HG03432 (cell line): ENCODE measurements around the gene FAM83E.
"Not testable (repeated sequence)": the region's sequence is repeated elsewhere in the genome, so short reads cannot be mapped to it uniquely, and the experiment has no call there.

Experiments used
- ATAC-seq: cut with Tn5 transposase; IDR thresholded peaks from one replicate; pipeline ENCODE4 v1.9.1; 2021; ENCODE audit warnings: mild to moderate bottlenecking, moderate library complexity; ENCODE audit not compliant: unreplicated experiment

The FAM83E gene

DNA sequence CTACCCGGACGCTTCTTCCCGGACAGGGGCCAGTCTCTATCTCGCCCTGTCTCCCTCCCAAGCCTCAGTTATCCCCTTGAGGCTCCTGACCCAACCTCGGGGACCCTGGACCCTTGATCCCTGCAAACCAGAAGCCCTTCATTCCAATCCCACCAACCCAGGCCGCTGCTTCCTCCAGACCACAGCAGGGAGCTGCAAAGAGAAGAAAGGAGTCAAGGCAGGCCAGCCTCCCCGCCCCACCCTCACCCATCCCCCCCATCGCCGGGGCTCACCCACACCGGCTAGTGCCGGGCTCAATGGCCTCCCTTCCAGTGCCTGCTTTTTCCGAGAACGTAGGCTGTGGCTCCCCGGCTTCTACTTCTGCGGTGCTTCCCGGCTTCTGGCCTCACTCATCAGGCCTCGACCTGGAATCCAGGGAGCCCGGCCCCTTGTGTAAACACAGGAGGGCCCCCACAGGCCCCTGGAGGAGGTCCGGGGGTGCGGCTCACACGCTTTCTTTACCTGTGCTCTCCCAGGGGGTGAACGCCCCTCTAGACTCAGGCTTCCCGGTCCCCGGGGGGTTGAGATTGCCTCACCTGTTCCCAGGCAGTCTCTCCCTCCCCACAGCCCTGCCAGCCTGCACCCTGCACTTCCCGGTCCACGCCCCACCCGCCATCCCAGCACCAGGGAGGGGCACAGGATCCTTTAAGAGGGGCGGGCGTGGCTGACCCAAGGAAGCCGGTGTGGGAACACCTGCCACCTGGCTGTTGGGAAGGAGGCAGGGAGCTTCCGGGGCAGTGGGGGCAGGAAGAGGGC lies at the start of gene FAM83E:
Gene FAM83E, minus strand, starts transcription at position 641 of the 795 bp plus-strand sequence. CDS start 1,704 bp downstream, outside the sequence.
- no peak for ATAC-seq

GRCh38 chr19:48664476-48664875 lies 49.6 kb upstream of the FAM83E start:
- ATAC-seq, result no peak

DNA sequence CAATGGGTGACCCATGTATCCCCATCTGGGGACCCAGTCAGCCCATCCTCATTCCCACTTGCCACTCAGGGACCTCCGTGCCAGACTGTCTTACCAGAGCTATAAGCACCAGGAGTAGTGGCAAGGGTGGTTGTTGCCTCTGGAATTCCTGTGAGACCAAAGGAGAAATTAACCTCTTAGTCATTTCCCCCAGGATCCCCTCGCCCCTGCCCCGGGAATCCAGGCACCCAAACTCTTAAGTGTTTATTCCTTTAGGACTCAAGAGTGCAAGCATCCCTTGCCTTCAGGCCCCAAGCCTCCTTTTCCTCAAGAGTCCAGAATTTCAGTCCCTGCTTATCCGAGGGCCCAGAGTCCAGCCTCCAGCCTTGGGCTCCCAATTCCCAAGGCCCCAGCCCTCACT lies 48.8 kb upstream of the FAM83E start:
- no peak for ATAC-seq

- ATAC-seq, result no peak
Measured at GRCh38 chr19:48661711-48662090, 46.8 kb upstream of the FAM83E start.

DNA sequence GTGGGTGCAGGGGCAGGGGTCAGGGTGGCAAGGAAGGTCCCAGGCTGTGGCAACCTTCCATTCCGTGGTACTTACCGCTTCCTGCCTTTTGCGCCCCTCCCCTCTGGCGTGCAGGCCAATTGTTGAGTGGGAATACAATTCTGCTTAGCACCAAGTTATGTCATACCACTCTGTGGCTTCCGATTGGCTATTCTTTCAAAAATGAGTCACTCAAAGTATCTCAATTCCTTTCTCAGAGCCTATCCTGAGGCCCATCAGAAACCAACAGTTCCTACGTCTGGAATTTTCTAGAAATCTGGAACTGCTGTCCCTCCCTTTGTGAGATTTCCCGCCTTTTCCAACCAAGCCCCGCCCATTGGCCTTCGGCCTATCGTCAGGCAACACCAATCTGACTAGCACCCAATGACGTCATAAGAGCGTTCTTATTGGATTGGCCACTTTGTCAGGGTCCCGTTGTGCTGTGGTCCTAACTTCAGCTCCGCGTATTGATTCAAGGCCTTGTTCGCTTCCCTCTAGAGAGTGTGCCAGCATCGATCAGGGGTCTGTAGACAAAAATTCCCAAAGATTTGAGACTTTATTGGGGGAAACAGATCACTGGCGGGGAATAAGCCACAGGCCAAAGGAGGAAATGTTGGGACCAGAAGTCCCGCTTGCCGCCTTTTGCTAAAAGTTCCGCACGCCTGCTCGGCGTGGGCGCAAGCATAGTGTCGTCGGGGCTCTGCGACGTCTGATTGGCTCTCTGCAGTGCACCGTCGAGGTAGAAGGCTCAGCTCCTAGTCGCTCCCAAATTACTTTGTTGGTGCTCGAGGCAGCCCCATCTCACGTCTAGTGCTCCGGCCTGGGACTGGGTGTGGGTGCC lies 46.2 kb upstream of the FAM83E start:
- ATAC-seq, result peak; percentile 71

GRCh38 chr19:48659768-48660167 lies 44.9 kb upstream of the FAM83E start:
- no peak for ATAC-seq

DNA sequence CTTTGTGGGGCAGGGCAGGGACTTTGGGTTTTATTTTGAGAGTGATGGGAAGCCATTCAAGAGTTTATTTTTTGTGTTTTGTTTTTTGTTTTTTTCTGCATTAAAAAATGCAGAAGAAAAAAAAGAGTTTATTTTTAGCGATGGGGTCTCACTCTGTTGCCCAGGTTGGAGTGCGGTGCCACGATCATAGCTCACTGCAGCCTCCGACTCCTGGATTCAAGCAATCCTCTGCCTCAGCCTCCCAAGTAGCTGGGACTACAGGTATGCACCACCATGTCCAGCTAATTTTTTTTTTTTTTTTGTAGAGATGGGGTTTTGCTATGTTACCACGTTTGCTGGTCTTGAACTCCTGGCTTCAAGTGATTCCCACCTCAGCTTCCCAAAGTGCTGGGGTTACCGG lies 43.6 kb upstream of the FAM83E start:
- no peak for ATAC-seq

DNA sequence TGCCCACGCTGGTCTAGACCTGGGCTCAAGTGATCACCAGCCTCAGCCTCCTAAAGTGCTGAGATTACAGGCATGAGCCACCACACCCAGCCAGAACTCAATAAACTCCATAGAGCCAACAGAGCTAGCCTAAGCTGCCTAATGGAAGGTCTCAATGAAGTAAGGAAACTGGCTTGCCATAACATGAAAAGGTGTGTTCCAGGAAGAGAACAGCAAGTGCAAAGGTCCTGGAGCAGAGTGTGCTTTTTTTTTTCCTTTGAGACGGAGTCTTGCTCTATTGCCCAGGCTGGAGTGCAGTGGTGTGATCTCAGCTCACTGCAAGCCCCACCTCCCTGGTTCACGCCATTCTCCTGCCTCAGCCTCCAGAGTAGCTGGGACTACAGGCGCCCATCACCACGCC lies 43.0 kb upstream of the FAM83E start:
- not testable (repeated sequence) for ATAC-seq

GRCh38 chr19:48656840-48657474 lies 42.1 kb upstream of the FAM83E start:
- ATAC-seq, result no peak

- ATAC-seq, result no peak
Measured at GRCh38 chr19:48654299-48655059, 39.6 kb upstream of the FAM83E start.

- no peak for ATAC-seq
Measured at GRCh38 chr19:48651683-48652048, 36.8 kb upstream of the FAM83E start.

- no peak for ATAC-seq
Measured at GRCh38 chr19:48650974-48651682, 36.3 kb upstream of the FAM83E start.

DNA sequence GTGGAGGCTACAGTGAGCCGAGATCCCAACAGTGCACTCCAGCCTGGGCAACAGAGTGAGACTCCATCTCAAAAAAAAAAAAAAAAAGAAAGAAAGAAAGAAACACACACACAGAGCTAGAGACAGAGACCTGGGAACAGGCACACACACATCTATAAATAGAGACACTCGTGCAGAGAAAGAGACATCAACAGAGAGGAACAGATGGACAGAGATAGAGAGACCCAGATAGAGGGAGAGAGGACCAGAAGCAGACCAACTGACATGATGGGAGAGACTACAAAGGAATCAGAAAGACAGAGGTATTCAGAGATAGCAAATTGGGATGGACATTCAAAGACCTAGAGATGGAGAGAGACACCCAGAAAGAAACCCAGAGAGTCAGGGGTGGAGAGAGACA lies 33.3 kb upstream of the FAM83E start:
- no peak for ATAC-seq

DNA sequence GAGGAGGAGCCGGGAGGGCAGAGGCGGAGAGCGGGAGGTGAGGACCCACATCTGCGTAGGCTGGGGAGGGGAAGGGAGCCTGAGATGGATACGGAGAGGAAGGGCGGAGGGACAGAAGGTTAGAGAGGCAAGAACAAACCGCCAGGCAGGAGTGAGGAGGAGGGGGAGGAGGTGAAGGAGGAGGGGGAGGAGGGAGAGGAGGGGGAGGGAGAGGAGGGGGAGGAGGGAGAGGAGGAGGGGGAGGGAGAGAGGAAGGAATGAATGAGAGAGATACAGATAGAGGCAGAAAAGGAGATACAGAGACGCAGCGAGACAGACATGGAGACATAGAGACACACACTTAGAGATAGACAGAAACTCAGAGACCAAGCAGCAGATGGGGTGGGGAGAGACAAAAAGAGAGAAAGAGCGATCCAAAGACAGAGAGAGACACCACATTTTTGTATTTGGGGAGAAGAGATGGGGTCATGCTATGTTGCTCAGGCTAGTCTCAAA lies 31.9 kb upstream of the FAM83E start:
- ATAC-seq, result no peak

- peak; percentile 72 for ATAC-seq
Measured at GRCh38 chr19:48646001-48646721, 31.3 kb upstream of the FAM83E start, which contains the start of gene CA11. CA11 (minus strand) TSS chr19:48646187; CDS start chr19:48645632, 555 bp downstream.

GRCh38 chr19:48645620-48646000 lies 30.7 kb upstream of the FAM83E start:
- ATAC-seq, result no peak

DNA sequence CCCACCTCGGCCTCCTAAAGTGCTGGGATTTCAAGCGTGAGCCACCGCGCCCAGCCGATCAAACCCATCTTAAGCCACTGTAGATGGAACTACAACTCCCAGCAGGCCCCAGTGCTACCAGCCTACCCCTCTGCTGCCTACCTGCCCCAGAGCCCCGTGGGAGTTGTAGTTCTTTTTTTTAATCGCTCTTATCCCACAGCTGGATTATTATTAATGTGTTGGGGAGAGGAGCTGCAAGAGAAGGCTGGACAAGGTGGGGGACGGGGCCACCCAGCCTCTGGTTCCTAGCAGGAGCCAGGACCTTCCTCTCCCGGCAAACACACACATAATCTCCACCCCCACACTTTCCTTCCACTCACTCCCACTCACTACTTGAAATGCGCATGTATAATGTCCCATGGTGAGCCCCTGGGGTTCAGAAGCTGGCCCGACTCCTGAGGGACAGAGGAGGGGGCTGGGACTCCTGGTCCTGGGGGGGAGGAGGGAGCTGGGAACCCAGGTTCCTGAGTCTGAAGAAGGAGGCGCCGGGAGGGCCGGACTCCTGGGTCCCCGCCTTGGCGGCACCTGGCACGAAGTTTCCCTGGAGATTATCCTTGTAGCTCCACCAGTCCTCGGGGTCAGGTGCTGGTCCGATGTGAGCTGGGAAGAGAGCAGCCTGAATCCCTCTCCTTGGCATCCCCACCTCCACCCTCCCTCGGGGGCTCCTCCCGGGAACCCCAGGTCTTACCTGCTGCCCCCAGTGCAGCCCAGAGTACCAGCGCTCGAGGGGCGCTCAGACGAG lies 30.2 kb upstream of the FAM83E start:
- no peak for ATAC-seq

GRCh38 chr19:48644355-48644754 lies 29.5 kb upstream of the FAM83E start:
- ATAC-seq, result no peak

GRCh38 chr19:48642862-48643261 lies 28.0 kb upstream of the FAM83E start:
- no peak for ATAC-seq
